Epithelial cell of proximal tubule (primary cell): ENCODE results near the gene HELZ. TPM values are rescaled to one million over a fixed set of nuclear protein-coding genes. Genes with fewer than 3 reads are reported as not detected.

ENCODE experiments used
- DNase-seq: peaks from one replicate; pipeline ENCODE4 v3.0.0-alpha.2; 2011; ENCODE audit warnings: low read depth
- H3K4me3 ChIP-seq: 2 replicates; pipeline ENCODE4 v1.5.1; 2011; ENCODE audit warnings: low read depth, mild to moderate bottlenecking, low read length
- CTCF ChIP-seq: conservative IDR thresholded peaks from 2 replicates; pipeline ENCODE4 v1.5.1; 2012; ENCODE audit warnings: low read depth, mild to moderate bottlenecking, low read length
- total RNA-seq: library from RNA; depleted of rRNA; stranded (reverse); fragments of >200 nt; gene quantifications from 2 replicates; pipeline ENCODE4 v1.2.3, GENCODE V29; 2015

Gene HELZ
- total RNA-seq, 1 donor from 2014 or later, result 31.1 TPM

GRCh38 chr17:67283731-67284516, 38.9 kb upstream of the HELZ start:
- no peak for TF ChIP-seq CTCF
- no peak for DNase-seq
- no peak overlapping the region for H3K4me3 ChIP-seq

GRCh38 chr17:67281743-67282142, 36.7 kb upstream of the HELZ start:
- H3K4me3 ChIP-seq, result no peak overlapping the region
- no peak for DNase-seq

GRCh38 chr17:67281053-67281452, 36.1 kb upstream of the HELZ start:
- no peak for DNase-seq
- no peak for TF ChIP-seq CTCF
- H3K4me3 ChIP-seq, result no peak overlapping the region

More at GRCh38 chr17:67281743-67282142, 36.7 kb upstream of the HELZ start:
- no peak for TF ChIP-seq CTCF

GRCh38 chr17:67280279-67280678, 35.3 kb upstream of the HELZ start:
- no peak for DNase-seq
- no peak overlapping the region for H3K4me3 ChIP-seq
- TF ChIP-seq CTCF, result no peak

- TF ChIP-seq CTCF, result no peak
- DNase-seq, result no peak
Measured at GRCh38 chr17:67279115-67279514, 34.1 kb upstream of the HELZ start.

GRCh38 chr17:67278363-67278762, 33.4 kb upstream of the HELZ start:
- H3K4me3 ChIP-seq, result no peak overlapping the region
- no peak for DNase-seq
- no peak for TF ChIP-seq CTCF

More at GRCh38 chr17:67279115-67279514, 34.1 kb upstream of the HELZ start:
- no peak overlapping the region for H3K4me3 ChIP-seq

GRCh38 chr17:67276075-67276474, 31.1 kb upstream of the HELZ start:
- no peak overlapping the region for H3K4me3 ChIP-seq
- no peak for DNase-seq
- peak; percentile 17 for TF ChIP-seq CTCF
